Measurements from ENCODE around the gene PODXL2. TPM values are rescaled to one million over a fixed set of nuclear protein-coding genes. Genes with fewer than 3 reads are reported as not detected.

Gene PODXL2
- total RNA-seq, 2 donors from 2014 or later, result 12.1 to 19.0 TPM

- H3K4me1 ChIP-seq, result no peaks in the 10 kb centered on the region
- H3K36me3 ChIP-seq, result no peaks in the 10 kb centered on the region
- H3K9ac ChIP-seq (ENCODE audit: low read depth in 2 of 2, low read length in 2 of 2), result no peak overlapping the region
- no peak for DNase-seq
- intact Hi-C loops (cut with DNase I), result no loop called here
- TF ChIP-seq CTCF (IDR thresholded peaks at IDR 0.05), result no peak
- H3K27me3 ChIP-seq, result no peaks in the 10 kb centered on the region
- no peak overlapping the region for H3K4me3 ChIP-seq
- H3K27ac ChIP-seq, result no peak overlapping the region
- no peaks in the 10 kb centered on the region for H3K9me3 ChIP-seq
Measured at GRCh38 chr3:127613406-127613805, 15.6 kb upstream of the PODXL2 start.

GRCh38 chr3:127614928-127615589, 13.9 kb upstream of the PODXL2 start:
- Histone ChIP-seq H3K4me3 (no peak overlapping the region), H3K4me1 (no peaks in the 10 kb centered on the region), H3K27ac (no peak overlapping the region), H3K9me3 (no peaks in the 10 kb centered on the region), H3K36me3 (no peaks in the 10 kb centered on the region), H3K27me3 (no peaks in the 10 kb centered on the region), H3K9ac (ENCODE audit: low read depth in 2 of 2, low read length in 2 of 2) (no peak overlapping the region)
- no peak for TF ChIP-seq CTCF (IDR thresholded peaks at IDR 0.05)
- intact Hi-C loops (cut with DNase I), result no loop called here
- DNase-seq, result no peak

GRCh38 chr3:127615631-127616305, 13.2 kb upstream of the PODXL2 start:
- Histone ChIP-seq H3K4me1 (no peaks in the 10 kb centered on the region), H3K27me3 (no peaks in the 10 kb centered on the region), H3K9me3 (no peaks in the 10 kb centered on the region), H3K27ac (no peak overlapping the region), H3K4me3 (no peak overlapping the region), H3K36me3 (no peaks in the 10 kb centered on the region), H3K9ac (ENCODE audit: low read depth in 2 of 2, low read length in 2 of 2) (no peak overlapping the region)
- no peak for DNase-seq
- intact Hi-C loops (cut with DNase I), result no loop called here
- no peak for TF ChIP-seq CTCF (IDR thresholded peaks at IDR 0.05)

- Histone ChIP-seq H3K4me3 (no peak overlapping the region), H3K27ac (no peak overlapping the region), H3K9me3 (no peaks in the 10 kb centered on the region), H3K9ac (ENCODE audit: low read depth in 2 of 2, low read length in 2 of 2) (no peak overlapping the region), H3K4me1 (no peaks in the 10 kb centered on the region), H3K27me3 (no peaks in the 10 kb centered on the region), H3K36me3 (no peaks in the 10 kb centered on the region)
- DNase-seq, result no peak
- TF ChIP-seq CTCF (IDR thresholded peaks at IDR 0.05), result no peak
- intact Hi-C loops (cut with DNase I), result no loop called here
Measured at GRCh38 chr3:127616836-127617605, 12.0 kb upstream of the PODXL2 start.

GRCh38 chr3:127618891-127619290, 10.1 kb upstream of the PODXL2 start:
- H3K27me3 ChIP-seq, result no peaks in the 10 kb centered on the region
- intact Hi-C loops (cut with DNase I), result no loop called here

More at GRCh38 chr3:127618891-127619290, 10.1 kb upstream of the PODXL2 start:
- Histone ChIP-seq H3K36me3 (no peaks in the 10 kb centered on the region), H3K9me3 (no peaks in the 10 kb centered on the region), H3K4me3 (no peak overlapping the region), H3K27ac (no peak overlapping the region), H3K4me1 (no peaks in the 10 kb centered on the region), H3K9ac (ENCODE audit: low read depth in 2 of 2, low read length in 2 of 2) (no peak overlapping the region)
- no peak for TF ChIP-seq CTCF (IDR thresholded peaks at IDR 0.05)
- DNase-seq, result no peak
